AG04450 (cell line): ENCODE results near the gene CHCHD3. TPM values are rescaled to one million over a fixed set of nuclear protein-coding genes. Genes with fewer than 3 reads are reported as not detected.

Experiments used
- CTCF ChIA-PET: fragments of 300-600, 350-600 bp; formaldehyde crosslinking; extraction: SDS; loops from one replicate; lab custom pipeline; 2022; ENCODE audit warnings: antibody characterized with exemption, inconsistent platforms; lab: Charles Lee
- POLR2A ChIA-PET: fragments of 350-600 bp; formaldehyde crosslinking; extraction: SDS; loops from one replicate; lab custom pipeline; 2021; ENCODE audit warnings: antibody characterized with exemption, inconsistent platforms; lab: Yijun Ruan, JAX
- DNase-seq: peaks from one replicate; pipeline ENCODE4 v3.0.0-alpha.2; 2011; ENCODE audit warnings: low read depth, low spot score
- H3K27ac ChIP-seq: one replicate; pipeline ENCODE4 v1.5.1; 2012; ENCODE audit warnings: low read depth, low read length, control low read depth
- H3K27me3 ChIP-seq: one replicate; pipeline ENCODE4 v1.6.0; 2012; ENCODE audit warnings: low read length; ENCODE audit not compliant: control insufficient read depth, insufficient read depth
- H3K4me3 ChIP-seq: 2 replicates; pipeline ENCODE4 v1.5.1; 2011; ENCODE audit warnings: mild to moderate bottlenecking, low read depth, low read length, control low read depth
- H3K9me3 ChIP-seq: 2 replicates; pipeline ENCODE4 v1.5.1; 2012; ENCODE audit warnings: low read length; ENCODE audit not compliant: control insufficient read depth, insufficient read depth
- polyA plus RNA-seq: library from polyadenylated mRNA; depleted of rRNA; stranded (reverse); fragments of >200 nt; gene quantifications from 2 replicates; pipeline ENCODE4 v1.2.3, GENCODE V29; 2011
- TF ChIP-seq, protein P1 (sequence below): IDR thresholded peaks from 2 replicates; pipeline ENCODE4 v1.5.1; 2011; ENCODE audit warnings: low read depth, low read length, control low read depth, inconsistent platforms

CHCHD3 gene
- polyA plus RNA-seq, 1 experiment = 77.8 TPM

DNA sequence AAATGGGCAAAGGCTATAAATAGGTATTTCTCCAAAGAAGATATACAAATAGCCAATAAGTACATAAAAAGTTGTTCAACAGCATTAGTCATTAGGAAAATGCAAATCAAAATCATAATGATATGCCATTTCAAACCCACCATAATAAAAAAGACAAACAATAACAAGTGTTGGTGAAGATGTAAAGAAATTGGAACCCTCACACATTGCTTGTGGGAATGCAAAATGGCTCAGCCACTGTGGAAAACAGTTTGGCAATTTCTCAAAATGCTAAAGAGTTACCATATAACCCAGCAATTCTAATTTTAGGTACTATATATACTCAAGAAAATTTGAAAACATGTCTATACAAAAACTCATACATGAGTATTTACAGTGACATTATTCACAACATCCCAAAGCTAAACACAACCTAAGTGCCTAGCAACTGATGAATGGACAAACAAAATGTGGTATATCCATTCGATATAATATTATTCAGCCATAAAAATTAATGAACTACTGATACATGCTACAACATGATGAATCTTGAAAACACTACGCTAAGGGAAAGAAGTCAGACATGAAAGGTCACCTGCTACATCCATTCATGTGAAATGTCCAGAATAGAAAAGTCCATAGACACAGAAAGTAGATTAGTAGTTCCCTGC, 55.6 kb downstream of the CHCHD3 start:
- Histone ChIP-seq H3K9me3 (no peaks in the 10 kb centered on the region), H3K4me3 (no peak overlapping the region), H3K27me3 (no peaks in the 10 kb centered on the region), H3K27ac (no peak overlapping the region)
- ChIA-PET CTCF (no interaction called here), POLR2A (no interaction called here)
- TF ChIP-seq, protein P1, sequence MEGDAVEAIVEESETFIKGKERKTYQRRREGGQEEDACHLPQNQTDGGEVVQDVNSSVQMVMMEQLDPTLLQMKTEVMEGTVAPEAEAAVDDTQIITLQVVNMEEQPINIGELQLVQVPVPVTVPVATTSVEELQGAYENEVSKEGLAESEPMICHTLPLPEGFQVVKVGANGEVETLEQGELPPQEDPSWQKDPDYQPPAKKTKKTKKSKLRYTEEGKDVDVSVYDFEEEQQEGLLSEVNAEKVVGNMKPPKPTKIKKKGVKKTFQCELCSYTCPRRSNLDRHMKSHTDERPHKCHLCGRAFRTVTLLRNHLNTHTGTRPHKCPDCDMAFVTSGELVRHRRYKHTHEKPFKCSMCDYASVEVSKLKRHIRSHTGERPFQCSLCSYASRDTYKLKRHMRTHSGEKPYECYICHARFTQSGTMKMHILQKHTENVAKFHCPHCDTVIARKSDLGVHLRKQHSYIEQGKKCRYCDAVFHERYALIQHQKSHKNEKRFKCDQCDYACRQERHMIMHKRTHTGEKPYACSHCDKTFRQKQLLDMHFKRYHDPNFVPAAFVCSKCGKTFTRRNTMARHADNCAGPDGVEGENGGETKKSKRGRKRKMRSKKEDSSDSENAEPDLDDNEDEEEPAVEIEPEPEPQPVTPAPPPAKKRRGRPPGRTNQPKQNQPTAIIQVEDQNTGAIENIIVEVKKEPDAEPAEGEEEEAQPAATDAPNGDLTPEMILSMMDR = no peak
- no peak for DNase-seq

DNA sequence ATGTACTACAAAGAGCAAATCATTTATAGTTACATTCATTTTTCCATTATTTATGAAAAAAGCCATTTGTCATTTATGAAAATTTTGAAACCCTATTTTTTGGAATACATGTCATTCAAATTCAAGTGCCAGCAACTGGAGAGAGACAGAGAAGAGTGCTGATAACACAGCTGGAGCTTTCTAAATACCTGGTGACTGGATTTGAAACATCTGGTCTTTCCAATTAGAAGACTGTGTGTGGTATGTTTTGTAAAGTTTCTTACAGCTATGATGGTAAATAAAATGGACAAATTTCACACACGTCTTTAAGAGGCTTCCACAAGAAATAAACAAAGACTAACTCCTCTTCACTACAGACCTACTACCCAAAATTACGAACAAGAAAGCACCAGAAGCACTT, 56.8 kb downstream of the CHCHD3 start:
- TF ChIP-seq, protein P1 = no peak
- Histone ChIP-seq H3K9me3 (no peaks in the 10 kb centered on the region), H3K27ac (no peak overlapping the region), H3K27me3 (no peaks in the 10 kb centered on the region), H3K4me3 (no peak overlapping the region)
- CTCF ChIA-PET = no interaction called here
- no peak for DNase-seq
- POLR2A ChIA-PET = no interaction called here

DNA sequence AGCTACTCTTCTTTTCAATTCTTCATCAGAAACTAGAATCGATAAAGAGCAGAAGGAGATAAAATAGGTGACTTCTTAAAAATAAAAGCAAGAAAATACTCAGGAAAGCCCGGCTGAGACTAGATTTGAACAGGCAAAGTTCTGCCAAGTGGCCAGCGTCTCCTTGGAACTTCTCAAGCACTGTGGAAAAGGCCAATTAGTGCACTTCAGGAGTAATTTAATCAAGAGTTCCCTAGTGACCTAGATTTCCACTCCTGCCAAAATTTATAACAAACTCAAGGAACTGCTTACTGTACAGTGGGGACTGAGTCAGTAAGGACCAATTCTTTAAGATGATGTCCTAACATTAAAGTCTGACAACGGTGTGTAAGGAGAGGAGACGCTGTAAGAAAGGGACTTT, 57.3 kb downstream of the CHCHD3 start:
- Histone ChIP-seq H3K4me3 (no peak overlapping the region), H3K27me3 (no peaks in the 10 kb centered on the region), H3K9me3 (no peaks in the 10 kb centered on the region), H3K27ac (no peak overlapping the region)
- POLR2A ChIA-PET = no interaction called here
- CTCF ChIA-PET = no interaction called here
- no peak for DNase-seq
- TF ChIP-seq, protein P1 = no peak

DNA sequence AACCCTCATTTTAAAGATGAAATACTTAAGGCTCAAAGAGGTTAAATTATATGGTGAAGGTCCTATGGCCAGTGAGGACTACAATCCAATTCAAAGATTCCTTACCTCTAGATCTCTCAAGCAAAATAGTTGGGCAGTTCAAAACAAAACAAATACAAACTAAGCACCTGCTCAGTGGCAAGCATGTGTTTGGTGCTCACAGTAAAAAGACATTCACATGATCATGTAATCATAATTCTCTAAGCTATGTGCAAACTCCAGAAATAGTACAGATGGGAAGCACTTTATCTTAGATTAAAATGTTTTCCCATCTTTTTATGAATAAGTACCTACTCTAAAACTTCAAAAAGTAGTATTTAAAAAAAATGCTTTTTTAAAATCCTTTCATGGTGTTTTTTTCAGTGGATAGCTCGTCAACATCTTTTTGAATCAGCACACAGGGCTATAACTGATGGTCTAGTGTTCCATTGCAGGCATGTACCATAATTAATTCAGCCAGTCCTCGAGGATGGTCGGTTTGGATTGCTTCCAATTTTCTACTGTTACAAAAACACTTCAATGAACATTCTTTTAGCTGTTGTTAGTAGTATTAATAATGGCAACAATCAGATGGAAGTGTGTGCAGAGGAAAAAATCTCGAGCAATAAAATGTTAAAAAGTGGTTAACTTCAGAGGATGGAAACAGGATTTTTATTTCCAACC, 58.4 kb downstream of the CHCHD3 start:
- no peak for DNase-seq
- POLR2A ChIA-PET = no interaction called here

More for the DNA sequence above, 58.4 kb downstream of the CHCHD3 start:
- CTCF ChIA-PET = interaction anchor here (0.8 kb wide), 1 partner anchor 27 kb away, joined by 4 read pairs; no protein-coding TSS in a partner anchor
- H3K27me3 ChIP-seq = no peaks in the 10 kb centered on the region
- no peak overlapping the region for H3K4me3 ChIP-seq
- TF ChIP-seq, protein P1 = no peak
- no peak overlapping the region for H3K27ac ChIP-seq
- H3K9me3 ChIP-seq = no peaks in the 10 kb centered on the region
